Liver (tissue), 9 donors: ENCODE data around the gene ARPC1A. TPM values are rescaled to one million over a fixed set of nuclear protein-coding genes. Genes with fewer than 3 reads are reported as not detected.

Source experiments
- DNase-seq: peaks from one replicate; pipeline ENCODE4 v3.0.0-alpha.2; 2017; ENCODE audit warnings: low spot score
- H3K27ac ChIP-seq, 2 donors: one replicate each; pipeline ENCODE4 v1.7.0; 2013; ENCODE audit warnings: inconsistent platforms in 2 of 2, low read length in 2 of 2, control low read depth in 1 of 2, low read depth in 1 of 2, mild to moderate bottlenecking in 1 of 2
- H3K27me3 ChIP-seq, 4 donors: one replicate each; pipeline versions ENCODE4 v1.6.1 to v1.7.0; 2013; ENCODE audit warnings: low read length in 3 of 4, inconsistent platforms in 1 of 4, mild to moderate bottlenecking in 1 of 4, moderate library complexity in 1 of 4; ENCODE audit not compliant: control insufficient read depth in 4 of 4, insufficient read depth in 4 of 4
- H3K36me3 ChIP-seq, 4 donors: one replicate each; pipeline versions ENCODE4 v1.6.1 to v1.7.0; 2013; ENCODE audit warnings: low read length in 3 of 4, mild to moderate bottlenecking in 3 of 4, low read depth in 1 of 4, moderate library complexity in 1 of 4; ENCODE audit not compliant: control insufficient read depth in 4 of 4, insufficient read depth in 3 of 4
- H3K4me1 ChIP-seq, 4 donors: one replicate each; pipeline versions ENCODE4 v1.6.1 to v1.7.0; 2013; ENCODE audit warnings: low read length in 3 of 4, mild to moderate bottlenecking in 3 of 4, moderate library complexity in 1 of 4; ENCODE audit not compliant: control insufficient read depth in 4 of 4, insufficient read depth in 4 of 4
- H3K4me3 ChIP-seq, 3 donors: one replicate each; pipeline versions ENCODE4 v1.6.1 to v1.7.0; 2013; ENCODE audit warnings: low read length in 3 of 3, control low read depth in 1 of 3, low read depth in 1 of 3, mild to moderate bottlenecking in 1 of 3
- H3K9ac ChIP-seq, 2 donors: one replicate each; pipeline ENCODE4 v1.7.0; 2013; ENCODE audit warnings: low read length in 2 of 2, mild to moderate bottlenecking in 2 of 2, moderate library complexity in 2 of 2, control low read depth in 1 of 2, low read depth in 1 of 2
- H3K9me3 ChIP-seq, 4 donors: one replicate each; pipeline versions ENCODE4 v1.6.1 to v1.7.0; 2013; ENCODE audit warnings: low read length in 3 of 4; ENCODE audit not compliant: control insufficient read depth in 4 of 4
- HNF4G ChIP-seq: IDR thresholded peaks from 2 replicates; pipeline ENCODE4 v1.6.1; 2016; ENCODE audit warnings: antibody characterized with exemption
- RAD21 ChIP-seq, 2 donors: IDR thresholded peaks; 2 replicates each; pipeline ENCODE4 v1.6.1; 2016; ENCODE audit warnings: antibody characterized with exemption in 2 of 2, mild to moderate bottlenecking in 2 of 2
- WGBS: extraction: QIAGEN DNeasy Blood & Tissue Kit; methylation state at CpG from one replicate; pipeline ENCODE4 v1.1.7; 2013; 5-methylcytosine and 5-hydroxymethylcytosine counted together
- polyA plus RNA-seq, 2 donors: library from polyadenylated mRNA; stranded (reverse) in 1 of 2; unstranded in 1 of 2; fragments of 200-250 nt in 1 of 2; fragments of >200 nt in 1 of 2; fragmentation: Nextera tagmentation in 1 of 2; extraction: Ambion mirVana in 1 of 2; gene quantifications; one replicate each; pipeline versions ENCODE4 v1.2.1 to v1.2.3, GENCODE V29; 2013 to 2015
- total RNA-seq, 2 donors: library from RNA; depleted of rRNA; stranded (reverse); fragments of >200 nt; gene quantifications; one replicate each; pipeline ENCODE4 v1.2.3, GENCODE V29; 2014
- TF ChIP-seq, protein P1 (sequence below): IDR thresholded peaks from 2 replicates; pipeline ENCODE4 v1.6.1; 2016; ENCODE audit warnings: antibody characterized with exemption
- TF ChIP-seq, protein P2 (sequence below): IDR thresholded peaks from 2 replicates; pipeline ENCODE4 v1.6.1; 2016; ENCODE audit warnings: antibody characterized with exemption
- TF ChIP-seq, protein P3 (sequence below): fragments of 150-350 bp; IDR thresholded peaks from 2 replicates; pipeline ENCODE4 v1.5.1; 2017; ENCODE audit warnings: improper control_type of control experiment, low read depth, low read length; ENCODE audit not compliant: missing input control
- donor health status: healthy.
- donor health status: healthy.
- donor health status: healthy.
- donor health status: healthy.
- donor health status: healthy.

The ARPC1A gene
- total and polyA plus RNA-seq, 4 donors, result 46.7 to 84.0 (median 60.8) TPM

DNA sequence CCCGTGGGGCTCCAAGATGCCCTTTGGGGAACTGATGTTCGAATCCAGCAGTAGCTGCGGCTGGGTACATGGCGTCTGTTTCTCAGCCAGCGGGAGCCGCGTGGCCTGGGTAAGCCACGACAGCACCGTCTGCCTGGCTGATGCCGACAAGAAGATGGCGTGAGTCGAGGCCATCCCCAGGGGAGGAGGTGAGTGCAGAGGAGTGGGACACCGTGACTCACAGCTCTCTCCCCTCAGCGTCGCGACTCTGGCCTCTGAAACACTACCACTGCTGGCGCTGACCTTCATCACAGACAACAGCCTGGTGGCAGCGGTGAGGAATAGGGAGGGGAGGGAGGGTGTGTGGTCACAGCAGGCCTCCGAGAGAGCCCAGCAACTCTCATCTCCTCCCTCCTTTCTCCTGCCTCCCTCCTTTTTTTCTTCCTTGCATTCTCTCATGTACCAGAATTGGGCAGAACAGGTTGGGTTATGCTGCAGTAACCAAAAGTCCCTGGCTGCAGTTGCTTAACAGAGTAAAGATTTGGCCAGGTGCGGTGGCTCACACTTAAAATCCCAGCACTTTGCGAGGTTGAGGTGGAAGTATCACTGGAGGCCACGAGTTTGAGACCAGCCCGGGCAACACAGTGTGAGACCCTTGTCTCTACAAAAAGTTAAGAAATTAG, 65.4 kb downstream of the ARPC1A start:
- DNase-seq, result no peak
- TF ChIP-seq, protein P1, sequence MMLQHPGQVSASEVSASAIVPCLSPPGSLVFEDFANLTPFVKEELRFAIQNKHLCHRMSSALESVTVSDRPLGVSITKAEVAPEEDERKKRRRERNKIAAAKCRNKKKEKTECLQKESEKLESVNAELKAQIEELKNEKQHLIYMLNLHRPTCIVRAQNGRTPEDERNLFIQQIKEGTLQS, result no peak
- H3K9me3 ChIP-seq, result no peaks in the 10 kb centered on the region
- H3K4me1 ChIP-seq, result peaks cover 8 to 25% (median 17%) of the 10 kb centered on the region in 4 donors
- no peak overlapping the region for H3K27ac ChIP-seq
- no peaks in the 10 kb centered on the region for H3K27me3 ChIP-seq
- 97% methylated on average over 23 of the region's 23 CpGs for WGBS
- H3K36me3 ChIP-seq, result peaks cover 7 to 42% (median 10%) of the 10 kb centered on the region in 4 donors
- H3K9ac ChIP-seq, result no peak overlapping the region
- no peak overlapping the region for H3K4me3 ChIP-seq

DNA sequence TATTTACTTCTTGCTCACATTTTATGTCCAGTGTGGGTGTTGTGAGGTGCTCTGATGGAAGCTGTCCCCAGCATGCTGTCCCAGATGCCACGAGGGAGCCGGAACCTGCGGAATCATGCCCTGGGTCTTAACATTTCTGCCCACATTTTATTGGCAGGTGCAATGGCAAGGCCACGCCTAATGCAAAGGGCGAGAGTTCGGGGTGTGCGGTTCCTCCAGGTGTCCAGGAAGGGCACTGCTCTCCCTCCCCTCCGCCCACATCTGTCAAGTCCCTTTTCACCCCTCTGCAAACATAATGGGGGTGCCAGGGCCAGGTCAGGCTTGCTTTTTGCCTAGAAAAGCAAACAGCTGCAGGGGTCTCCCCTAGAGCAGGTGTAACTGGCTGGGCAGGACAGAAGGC, 66.3 kb downstream of the ARPC1A start:
- WGBS, result 86% methylated on average over 8 of the region's 8 CpGs
- H3K4me1 ChIP-seq, result peaks cover 8 to 30% (median 18%) of the 10 kb centered on the region in 4 donors
- H3K27ac ChIP-seq, result no peak overlapping the region
- H3K27me3 ChIP-seq, result no peaks in the 10 kb centered on the region
- H3K9ac ChIP-seq, result no peak overlapping the region
- no peaks in the 10 kb centered on the region for H3K9me3 ChIP-seq
- DNase-seq, result no peak
- H3K36me3 ChIP-seq, result peaks cover 9 to 36% (median 10%) of the 10 kb centered on the region in 4 donors
- TF ChIP-seq, protein P2, sequence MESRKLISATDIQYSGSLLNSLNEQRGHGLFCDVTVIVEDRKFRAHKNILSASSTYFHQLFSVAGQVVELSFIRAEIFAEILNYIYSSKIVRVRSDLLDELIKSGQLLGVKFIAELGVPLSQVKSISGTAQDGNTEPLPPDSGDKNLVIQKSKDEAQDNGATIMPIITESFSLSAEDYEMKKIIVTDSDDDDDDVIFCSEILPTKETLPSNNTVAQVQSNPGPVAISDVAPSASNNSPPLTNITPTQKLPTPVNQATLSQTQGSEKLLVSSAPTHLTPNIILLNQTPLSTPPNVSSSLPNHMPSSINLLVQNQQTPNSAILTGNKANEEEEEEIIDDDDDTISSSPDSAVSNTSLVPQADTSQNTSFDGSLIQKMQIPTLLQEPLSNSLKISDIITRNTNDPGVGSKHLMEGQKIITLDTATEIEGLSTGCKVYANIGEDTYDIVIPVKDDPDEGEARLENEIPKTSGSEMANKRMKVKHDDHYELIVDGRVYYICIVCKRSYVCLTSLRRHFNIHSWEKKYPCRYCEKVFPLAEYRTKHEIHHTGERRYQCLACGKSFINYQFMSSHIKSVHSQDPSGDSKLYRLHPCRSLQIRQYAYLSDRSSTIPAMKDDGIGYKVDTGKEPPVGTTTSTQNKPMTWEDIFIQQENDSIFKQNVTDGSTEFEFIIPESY, result no peak
- TF ChIP-seq, protein P3, sequence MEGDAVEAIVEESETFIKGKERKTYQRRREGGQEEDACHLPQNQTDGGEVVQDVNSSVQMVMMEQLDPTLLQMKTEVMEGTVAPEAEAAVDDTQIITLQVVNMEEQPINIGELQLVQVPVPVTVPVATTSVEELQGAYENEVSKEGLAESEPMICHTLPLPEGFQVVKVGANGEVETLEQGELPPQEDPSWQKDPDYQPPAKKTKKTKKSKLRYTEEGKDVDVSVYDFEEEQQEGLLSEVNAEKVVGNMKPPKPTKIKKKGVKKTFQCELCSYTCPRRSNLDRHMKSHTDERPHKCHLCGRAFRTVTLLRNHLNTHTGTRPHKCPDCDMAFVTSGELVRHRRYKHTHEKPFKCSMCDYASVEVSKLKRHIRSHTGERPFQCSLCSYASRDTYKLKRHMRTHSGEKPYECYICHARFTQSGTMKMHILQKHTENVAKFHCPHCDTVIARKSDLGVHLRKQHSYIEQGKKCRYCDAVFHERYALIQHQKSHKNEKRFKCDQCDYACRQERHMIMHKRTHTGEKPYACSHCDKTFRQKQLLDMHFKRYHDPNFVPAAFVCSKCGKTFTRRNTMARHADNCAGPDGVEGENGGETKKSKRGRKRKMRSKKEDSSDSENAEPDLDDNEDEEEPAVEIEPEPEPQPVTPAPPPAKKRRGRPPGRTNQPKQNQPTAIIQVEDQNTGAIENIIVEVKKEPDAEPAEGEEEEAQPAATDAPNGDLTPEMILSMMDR, result no peak
- H3K4me3 ChIP-seq, result no peak overlapping the region

DNA sequence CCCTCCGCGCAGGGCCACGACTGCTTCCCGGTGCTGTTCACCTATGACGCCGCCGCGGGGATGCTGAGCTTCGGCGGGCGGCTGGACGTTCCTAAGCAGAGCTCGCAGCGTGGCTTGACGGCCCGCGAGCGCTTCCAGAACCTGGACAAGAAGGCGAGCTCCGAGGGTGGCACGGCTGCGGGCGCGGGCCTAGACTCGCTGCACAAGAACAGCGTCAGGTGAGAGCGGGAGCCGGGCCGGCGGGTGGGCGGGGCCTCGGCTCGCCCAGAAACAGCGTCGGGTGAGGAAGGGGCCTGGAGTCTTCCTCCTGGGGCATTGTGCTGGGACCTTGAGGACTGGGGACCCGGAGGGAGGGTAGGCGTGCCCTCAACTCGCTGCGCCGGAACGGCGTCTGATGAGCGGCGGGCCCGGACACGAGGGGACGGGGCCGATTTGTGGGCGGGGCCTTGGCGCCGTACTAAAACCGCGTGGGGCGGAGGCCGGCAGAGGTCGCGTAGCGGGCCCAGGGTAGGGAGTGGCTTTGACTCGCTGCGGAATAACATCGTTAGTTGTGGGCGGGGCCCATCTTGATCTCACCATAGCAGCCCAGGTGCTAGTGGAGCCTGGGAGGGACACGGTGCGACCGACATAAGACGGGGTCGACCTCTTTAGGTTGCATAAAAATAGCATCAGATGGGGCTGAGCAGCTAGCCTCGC, 67.1 kb downstream of the ARPC1A start:
- no peaks in the 10 kb centered on the region for H3K9me3 ChIP-seq
- H3K4me3 ChIP-seq, result peak overlapping the region; percentile 22 to 64 (median 44)
- H3K36me3 ChIP-seq, result peaks cover 9 to 43% (median 14%) of the 10 kb centered on the region in 4 donors
- H3K27me3 ChIP-seq, result no peaks in the 10 kb centered on the region
- peak; percentile 81 for DNase-seq
- 8% methylated on average over 68 of the region's 68 CpGs for WGBS
- peak overlapping the region in 1 of 2 donors; percentile 20 for H3K27ac ChIP-seq
- H3K9ac ChIP-seq, result no peak overlapping the region
- peaks cover 8 to 30% (median 19%) of the 10 kb centered on the region in 4 donors for H3K4me1 ChIP-seq
- TF ChIP-seq, protein P3, result peak; percentile 0
- no peak for TF ChIP-seq RAD21 (IDR thresholded peaks at IDR 0.05)
- TF ChIP-seq HNF4G, result no peak
